ENCODE results near the gene NR2C2. TPM values are rescaled to one million over a fixed set of nuclear protein-coding genes. Genes with fewer than 3 reads are reported as not detected.

NR2C2 gene
- total and polyA plus RNA-seq, 2 of the 13 experiments (the other 11 are each of a cell fraction or from before 2014, with no cell fraction given), result 7.8 to 11.8 TPM

GRCh38 chr3:14947886-14948608 lies 664 bp downstream of the NR2C2 start (continued):
- TF ChIP-seq ZNF775 (CRISPR knock-in tag; IDR thresholded peaks at IDR 0.05; ENCODE audit: borderline replicate concordance) (no peak), ZNF577 (CRISPR knock-in tag; IDR thresholded peaks at IDR 0.05; ENCODE audit: borderline replicate concordance, low read depth) (no peak), ZNF616 (CRISPR knock-in tag; IDR thresholded peaks at IDR 0.05; ENCODE audit: low read depth) (no peak), MAF1 (CRISPR knock-in tag; IDR thresholded peaks at IDR 0.05; ENCODE audit: borderline replicate concordance) (0 out of 2 replicates have a peak, but pooled peaks have one; percentile 42)
- TF ChIP-seq, protein P1, sequence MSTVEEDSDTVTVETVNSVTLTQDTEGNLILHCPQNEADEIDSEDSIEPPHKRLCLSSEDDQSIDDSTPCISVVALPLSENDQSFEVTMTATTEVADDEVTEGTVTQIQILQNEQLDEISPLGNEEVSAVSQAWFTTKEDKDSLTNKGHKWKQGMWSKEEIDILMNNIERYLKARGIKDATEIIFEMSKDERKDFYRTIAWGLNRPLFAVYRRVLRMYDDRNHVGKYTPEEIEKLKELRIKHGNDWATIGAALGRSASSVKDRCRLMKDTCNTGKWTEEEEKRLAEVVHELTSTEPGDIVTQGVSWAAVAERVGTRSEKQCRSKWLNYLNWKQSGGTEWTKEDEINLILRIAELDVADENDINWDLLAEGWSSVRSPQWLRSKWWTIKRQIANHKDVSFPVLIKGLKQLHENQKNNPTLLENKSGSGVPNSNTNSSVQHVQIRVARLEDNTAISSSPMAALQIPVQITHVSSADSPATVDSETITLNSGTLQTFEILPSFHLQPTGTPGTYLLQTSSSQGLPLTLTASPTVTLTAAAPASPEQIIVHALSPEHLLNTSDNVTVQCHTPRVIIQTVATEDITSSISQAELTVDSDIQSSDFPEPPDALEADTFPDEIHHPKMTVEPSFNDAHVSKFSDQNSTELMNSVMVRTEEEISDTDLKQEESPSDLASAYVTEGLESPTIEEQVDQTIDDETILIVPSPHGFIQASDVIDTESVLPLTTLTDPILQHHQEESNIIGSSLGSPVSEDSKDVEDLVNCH (CRISPR knock-in tag; IDR thresholded peaks at IDR 0.05), result no peak
- TF ChIP-seq, protein P2, sequence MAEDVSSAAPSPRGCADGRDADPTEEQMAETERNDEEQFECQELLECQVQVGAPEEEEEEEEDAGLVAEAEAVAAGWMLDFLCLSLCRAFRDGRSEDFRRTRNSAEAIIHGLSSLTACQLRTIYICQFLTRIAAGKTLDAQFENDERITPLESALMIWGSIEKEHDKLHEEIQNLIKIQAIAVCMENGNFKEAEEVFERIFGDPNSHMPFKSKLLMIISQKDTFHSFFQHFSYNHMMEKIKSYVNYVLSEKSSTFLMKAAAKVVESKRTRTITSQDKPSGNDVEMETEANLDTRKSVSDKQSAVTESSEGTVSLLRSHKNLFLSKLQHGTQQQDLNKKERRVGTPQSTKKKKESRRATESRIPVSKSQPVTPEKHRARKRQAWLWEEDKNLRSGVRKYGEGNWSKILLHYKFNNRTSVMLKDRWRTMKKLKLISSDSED (CRISPR knock-in tag; IDR thresholded peaks at IDR 0.05), result no peak

DNA sequence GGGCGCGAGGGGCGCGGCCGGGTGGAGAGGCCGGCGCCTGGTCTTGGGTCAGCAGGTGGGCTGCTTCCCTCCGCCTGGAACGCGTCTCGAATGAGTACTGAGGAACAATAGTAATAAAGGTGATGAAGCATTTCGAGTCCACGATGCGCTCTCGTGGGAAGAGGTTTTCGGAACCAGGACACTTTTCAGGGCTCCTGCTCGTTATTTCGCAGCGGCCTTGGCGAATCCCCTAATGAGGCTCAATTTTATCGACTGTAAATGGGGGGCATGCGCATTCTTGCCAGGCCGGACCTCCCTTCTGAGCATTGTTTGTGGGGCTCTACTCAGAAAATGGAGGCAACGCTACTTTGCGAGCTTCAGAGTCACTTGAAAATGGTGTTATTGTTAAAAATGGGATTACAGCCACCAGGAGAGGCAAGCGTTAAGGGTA lies 1.2 kb downstream of the NR2C2 start:
- Histone ChIP-seq H3K9me3 (ENCODE audit: low read length) (no peaks in the 10 kb centered on the region), H3K4me3 (replicated peaks in 1 of 3; ENCODE audit: insufficient read depth in 1 of 3, low read depth in 2 of 3, low read length in 3 of 3) (peak overlapping the region; percentile 60 to 80 (median 78)), H2AFZ (ENCODE audit: low read length) (no peak overlapping the region), H3K79me2 (ENCODE audit: insufficient read depth, low read length) (peaks cover 68% of the 10 kb centered on the region), H3K4me2 (ENCODE audit: low read depth, low read length) (peak overlapping the region; percentile 97), H3K36me3 (replicated peaks in 1 of 2; ENCODE audit: control insufficient read depth in 1 of 2, insufficient read depth in 2 of 2, low read length in 2 of 2) (peaks cover 4 to 28% of the 10 kb centered on the region in 2 experiments; a peak in 4 of 5 replicates), H4K20me1 (ENCODE audit: insufficient read depth, low read length) (peaks cover 9% of the 10 kb centered on the region), H3K9ac (ENCODE audit: insufficient read depth, low read depth, low read length) (peak overlapping the region; percentile 78), H3K27me3 (ENCODE audit: control insufficient read depth in 1 of 2, insufficient read depth in 2 of 2, low read length in 2 of 2) (no peaks in the 10 kb centered on the region), H3K4me1 (ENCODE audit: insufficient read depth, low read length) (peaks cover 44% of the 10 kb centered on the region), H3K27ac (ENCODE audit: extremely low read length, insufficient read depth, low read length) (peak overlapping the region; percentile 67)
- DNase-seq (ENCODE audit: low spot score), result no peak
- no peak for FAIRE-seq
- CTCF ChIA-PET (ENCODE audit: low intra/inter-chr PET ratio, low total read pairs), result no interaction called here
- ATAC-seq, result no peak
- POLR2A ChIA-PET, result interaction anchor here (0.6 to 1.1 kb wide), 5 partner anchors 12 to 297 kb away, joined by 3 to 6 read pairs (median 3); partner anchors contain the start of genes CCDC174, MRPS25 and RBSN
- 22% methylated on average over 10 of the region's 26 CpGs for WGBS (ENCODE audit: low lambda C conversion rate)
- in situ Hi-C loops (cut with HindIII; ENCODE audit: extremely low pct_ligation_motif_present, low pct_unique_long_range_greater_than_20kb), result no loop called here
- no TSS peak for BruUV-seq (replicated peaks)
- intact Hi-C loops (cut with micrococcal nuclease; ENCODE audit: unreplicated experiment), result loop anchor here (10.0 kb wide), 1 partner anchor 256 kb away; the partner anchor contains the start of gene CAPN7
- TF ChIP-seq STAT6 (CRISPR knock-in tag; IDR thresholded peaks at IDR 0.05; ENCODE audit: borderline replicate concordance) (no peak), MBD4 (IDR thresholded peaks at IDR 0.05; ENCODE audit: borderline replicate concordance, low read length) (no peak), ARID4A (CRISPR knock-in tag; IDR thresholded peaks at IDR 0.05; ENCODE audit: borderline replicate concordance) (peak; percentile 45; the same call in 1 of the 2 replicates), ATAD3A (CRISPR knock-in tag; IDR thresholded peaks at IDR 0.05) (no peak)
